Thyroid gland (tissue), 4 donors: ENCODE data around the gene GGT6. TPM values are rescaled to one million over a fixed set of nuclear protein-coding genes. Genes with fewer than 3 reads are reported as not detected.
"Not testable (repeated sequence)": the region's sequence is repeated elsewhere in the genome, so short reads cannot be mapped to it uniquely, and the experiment has no call there.

Source experiments
- DNase-seq, 2 donors: peaks; one replicate each; pipeline ENCODE4 v3.0.0-alpha.2; 2019
- H3K27ac ChIP-seq, 3 donors: fragments of 200-600 bp; sonication (generic); 1 replicate in 2 of 3; 2 replicates in 1 of 3; pipeline ENCODE4 v1.5.1; 2016 to 2019; ENCODE audit warnings: mild to moderate bottlenecking in 1 of 3, moderate library complexity in 1 of 3
- H3K27me3 ChIP-seq: fragments of 200-600 bp; sonication (generic); one replicate; pipeline ENCODE4 v1.5.1; 2019
- H3K36me3 ChIP-seq, 2 donors: fragments of 200-600 bp; sonication (generic); one replicate each; pipeline ENCODE4 v1.5.1; 2016 to 2019
- H3K4me1 ChIP-seq, 2 donors: fragments of 200-600 bp; sonication (generic); one replicate each; pipeline ENCODE4 v1.5.1; 2017 to 2019
- H3K4me3 ChIP-seq, 3 donors: fragments of 200-600 bp; sonication (generic); replicated peaks in 1 of 3; 1 replicate in 2 of 3; 2 replicates in 1 of 3; pipeline ENCODE4 v1.5.1; 2016; ENCODE audit warnings: mild to moderate bottlenecking in 1 of 3
- H3K9me3 ChIP-seq: fragments of 200-600 bp; sonication (generic); one replicate; pipeline ENCODE4 v1.5.1; 2017
- POLR2A ChIP-seq, 2 donors: fragments of 450-650 bp; IDR thresholded peaks; one replicate each; pipeline ENCODE4 v1.6.1; 2017; ENCODE audit warnings: antibody characterized with exemption in 2 of 2, mild to moderate bottlenecking in 2 of 2, moderate library complexity in 1 of 2
- WGBS, 2 donors: methylation state at CpG; one replicate each; pipeline ENCODE4 v1.1.5; 2017; 5-methylcytosine and 5-hydroxymethylcytosine counted together
- intact Hi-C: fragments of 100-400 bp; cut with DNase I; formaldehyde crosslinking; loops from one replicate; pipeline ENCODE4 v1.15.1; 2023
- total RNA-seq, 4 donors: library from RNA; depleted of rRNA; stranded (reverse); fragments of >200 nt; gene quantifications; one replicate each; pipeline ENCODE4 v1.2.3, GENCODE V29; 2016
- TF ChIP-seq, protein P1 (sequence below), 6 experiments: fragments of 200-600 bp in 3 of 6; fragments of 450-650 bp in 3 of 6; sonication (generic) in 3 of 6; IDR thresholded peaks; one replicate each; pipeline ENCODE4 v1.5.1; 2016 to 2019; ENCODE audit warnings: antibody characterized with exemption in 6 of 6, mild to moderate bottlenecking in 2 of 6, inconsistent platforms in 1 of 6, moderate library complexity in 1 of 6

Gene GGT6
- total RNA-seq, 4 donors from 2014 or later, result 0.56 to 1.3 TPM; not detected in 2

DNA sequence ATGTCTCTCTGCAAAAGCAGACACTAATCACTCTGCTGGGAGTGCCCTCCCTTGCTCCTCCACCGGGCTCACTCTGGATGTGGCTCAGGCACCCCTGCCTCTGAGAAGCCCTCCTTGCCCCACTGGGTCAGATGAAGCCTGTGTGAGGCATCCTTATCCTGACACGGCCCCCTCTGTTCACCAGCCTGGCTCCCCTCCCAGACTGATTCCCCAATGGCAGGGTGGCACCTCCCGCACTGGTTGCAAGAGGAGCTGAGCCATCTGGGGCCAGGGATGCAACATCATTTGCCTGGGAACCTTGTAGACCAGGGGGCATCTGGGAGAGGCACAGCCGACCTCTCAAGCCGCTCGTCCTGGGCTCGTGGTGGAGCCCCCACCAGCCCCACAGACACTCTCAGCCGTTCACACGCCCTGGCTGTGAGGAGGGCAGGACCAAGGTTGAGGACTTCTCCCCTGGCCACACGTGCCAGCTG, 30.6 kb upstream of the GGT6 start:
- no peak for DNase-seq
- no peaks in the 10 kb centered on the region for H3K4me1 ChIP-seq
- no peaks in the 10 kb centered on the region for H3K27me3 ChIP-seq
- TF ChIP-seq, protein P1, sequence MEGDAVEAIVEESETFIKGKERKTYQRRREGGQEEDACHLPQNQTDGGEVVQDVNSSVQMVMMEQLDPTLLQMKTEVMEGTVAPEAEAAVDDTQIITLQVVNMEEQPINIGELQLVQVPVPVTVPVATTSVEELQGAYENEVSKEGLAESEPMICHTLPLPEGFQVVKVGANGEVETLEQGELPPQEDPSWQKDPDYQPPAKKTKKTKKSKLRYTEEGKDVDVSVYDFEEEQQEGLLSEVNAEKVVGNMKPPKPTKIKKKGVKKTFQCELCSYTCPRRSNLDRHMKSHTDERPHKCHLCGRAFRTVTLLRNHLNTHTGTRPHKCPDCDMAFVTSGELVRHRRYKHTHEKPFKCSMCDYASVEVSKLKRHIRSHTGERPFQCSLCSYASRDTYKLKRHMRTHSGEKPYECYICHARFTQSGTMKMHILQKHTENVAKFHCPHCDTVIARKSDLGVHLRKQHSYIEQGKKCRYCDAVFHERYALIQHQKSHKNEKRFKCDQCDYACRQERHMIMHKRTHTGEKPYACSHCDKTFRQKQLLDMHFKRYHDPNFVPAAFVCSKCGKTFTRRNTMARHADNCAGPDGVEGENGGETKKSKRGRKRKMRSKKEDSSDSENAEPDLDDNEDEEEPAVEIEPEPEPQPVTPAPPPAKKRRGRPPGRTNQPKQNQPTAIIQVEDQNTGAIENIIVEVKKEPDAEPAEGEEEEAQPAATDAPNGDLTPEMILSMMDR (IDR thresholded peaks at IDR 0.05), result no peak
- TF ChIP-seq POLR2A (IDR thresholded peaks at IDR 0.05), result no peak
- H3K9me3 ChIP-seq, result no peaks in the 10 kb centered on the region
- H3K27ac ChIP-seq, result no peak overlapping the region
- no peak overlapping the region for H3K4me3 ChIP-seq
- intact Hi-C loops, result no loop called here
- H3K36me3 ChIP-seq, result no peaks in the 10 kb centered on the region
- 71 to 88% methylated on average over 9 of the region's 10 CpGs for WGBS, 2 donors

DNA sequence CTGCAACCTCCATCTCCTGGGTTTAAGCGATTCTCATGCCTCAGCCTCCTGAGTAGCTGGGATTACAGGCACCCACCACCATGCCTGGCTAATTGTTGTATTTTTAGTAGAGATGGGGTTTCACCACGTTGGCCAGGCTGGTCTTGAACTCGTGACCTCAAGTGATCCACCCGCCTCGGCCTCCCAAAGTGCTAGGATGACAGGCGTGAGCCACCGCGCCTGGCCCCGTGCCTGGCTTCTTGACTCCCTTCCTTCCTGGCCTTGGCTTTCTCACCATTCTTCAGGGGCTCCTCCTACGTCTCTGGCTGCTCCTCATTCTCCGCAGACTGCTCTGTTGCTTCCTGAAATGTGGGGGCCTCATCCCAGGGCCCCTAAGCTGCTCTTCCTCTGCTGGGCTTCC, 29.7 kb upstream of the GGT6 start:
- H3K27ac ChIP-seq, H3K36me3 ChIP-seq, H3K4me3 ChIP-seq, DNase-seq, H3K27me3 ChIP-seq, intact Hi-C loops, H3K4me1 ChIP-seq, H3K9me3 ChIP-seq: not testable (repeated sequence)
- WGBS, 2 donors, result 71 to 82% methylated on average over 10 to 11 of the region's 11 CpGs

GRCh38 chr17:4588898-4589625, 28.7 kb upstream of the GGT6 start:
- H3K4me1 ChIP-seq, result peaks cover 2 to 9% of the 10 kb centered on the region in 2 donors
- 60 to 65% methylated on average over 14 to 16 of the region's 22 CpGs for WGBS, 2 donors
- H3K27me3 ChIP-seq, result peaks cover 6% of the 10 kb centered on the region
- no peak overlapping the region for H3K4me3 ChIP-seq
- no peaks in the 10 kb centered on the region for H3K36me3 ChIP-seq
- intact Hi-C loops, result no loop called here
- no peaks in the 10 kb centered on the region for H3K9me3 ChIP-seq
- DNase-seq, result no peak
- TF ChIP-seq, protein P1 (IDR thresholded peaks at IDR 0.05), result no peak
- TF ChIP-seq POLR2A (IDR thresholded peaks at IDR 0.05), result no peak
- no peak overlapping the region for H3K27ac ChIP-seq

DNA sequence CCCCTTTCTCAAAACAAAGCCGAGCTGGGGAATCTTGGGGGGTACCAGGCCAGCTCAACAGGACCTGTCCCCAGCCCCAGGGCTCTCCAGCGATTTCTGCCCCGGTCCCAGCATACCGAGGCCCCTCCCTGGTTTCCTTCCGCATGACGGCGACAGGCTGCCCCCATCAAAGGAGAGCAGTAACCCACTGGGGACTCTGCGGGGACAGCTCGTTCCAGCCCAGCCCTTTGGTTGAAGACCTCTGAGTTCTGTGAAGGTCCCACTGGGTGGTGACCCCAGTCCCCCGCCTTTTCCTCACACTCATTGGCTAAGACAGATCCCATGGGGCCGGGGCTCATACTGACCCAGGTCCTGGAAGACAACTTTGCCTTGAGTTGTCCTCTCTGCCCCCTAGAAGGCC, 28.0 kb upstream of the GGT6 start:
- Histone ChIP-seq H3K27ac (no peak overlapping the region), H3K4me3 (no peak overlapping the region), H3K27me3 (peaks cover 11% of the 10 kb centered on the region), H3K9me3 (no peaks in the 10 kb centered on the region), H3K36me3 (no peaks in the 10 kb centered on the region), H3K4me1 (peaks cover 7 to 13% of the 10 kb centered on the region in 2 donors)
- DNase-seq, result no peak
- 74 to 81% methylated on average over 11 of the region's 11 CpGs for WGBS, 2 donors
- intact Hi-C loops, result no loop called here
- TF ChIP-seq, protein P1 (IDR thresholded peaks at IDR 0.05), result no peak
- TF ChIP-seq POLR2A (IDR thresholded peaks at IDR 0.05), result no peak

- intact Hi-C loops, result no loop called here
- no peaks in the 10 kb centered on the region for H3K36me3 ChIP-seq
- no peak overlapping the region for H3K4me3 ChIP-seq
- peaks cover 7 to 13% of the 10 kb centered on the region in 2 donors for H3K4me1 ChIP-seq
- DNase-seq, result no peak
- WGBS, 2 donors, result 86 to 88% methylated on average over 8 to 9 of the region's 9 CpGs
- H3K9me3 ChIP-seq, result no peaks in the 10 kb centered on the region
- H3K27ac ChIP-seq, result no peak overlapping the region
- TF ChIP-seq POLR2A (IDR thresholded peaks at IDR 0.05), result no peak
- TF ChIP-seq, protein P1 (IDR thresholded peaks at IDR 0.05), result no peak
- H3K27me3 ChIP-seq, result peaks cover 11% of the 10 kb centered on the region
Observed at GRCh38 chr17:4587803-4588202, 27.4 kb upstream of the GGT6 start.
